GM23338 (cell line): ENCODE measurements around the gene IFIT5. TPM values are rescaled to one million over a fixed set of nuclear protein-coding genes. Genes with fewer than 3 reads are reported as not detected.

ENCODE experiments used
- ATAC-seq: fragments of 200-7000 bp; cut with Tn5 transposase; 3 replicates; pipeline ENCODE4 v1.9.1; 2020
- DNase-seq: peaks from one replicate; pipeline ENCODE4 v3.0.0-alpha.2; 2015; ENCODE audit warnings: low spot score
- H2AFZ ChIP-seq: fragments of 200-600 bp; sonication (generic); 2 replicates; pipeline ENCODE4 v1.8.0; 2016; ENCODE audit warnings: antibody characterized with exemption, mild to moderate bottlenecking, moderate library complexity
- H3F3A ChIP-seq: fragments of 200-600 bp; sonication (generic); replicated peaks from 2 replicates; pipeline ENCODE4 v1.8.0; 2017; ENCODE audit warnings: antibody characterized with exemption, mixed run types, low read depth
- H3K27ac ChIP-seq: fragments of 200-600 bp; sonication (generic); 2 replicates; pipeline ENCODE4 v1.6.1; 2016; ENCODE audit warnings: low read depth
- H3K27me3 ChIP-seq: fragments of 200-600 bp; sonication (generic); 2 replicates; pipeline ENCODE4 v1.8.0; 2016; ENCODE audit warnings: mild to moderate bottlenecking, mixed run types, moderate library complexity; ENCODE audit not compliant: insufficient read depth
- H3K36me3 ChIP-seq: fragments of 200-600 bp; sonication (generic); 2 replicates; pipeline ENCODE4 v1.8.0; 2016; ENCODE audit warnings: mild to moderate bottlenecking; ENCODE audit not compliant: insufficient read depth
- H3K4me1 ChIP-seq: fragments of 200-600 bp; sonication (generic); 2 replicates; pipeline ENCODE4 v1.8.0; 2016; ENCODE audit warnings: mild to moderate bottlenecking, moderate library complexity; ENCODE audit not compliant: insufficient read depth
- H3K4me2 ChIP-seq: fragments of 200-600 bp; sonication (generic); 2 replicates; pipeline ENCODE4 v1.7.1; 2017; ENCODE audit warnings: mixed run types
- H3K4me3 ChIP-seq: fragments of 200-600 bp; sonication (generic); 2 replicates; pipeline ENCODE4 v1.6.1; 2016; ENCODE audit warnings: mixed run types
- H3K79me2 ChIP-seq: fragments of 200-600 bp; sonication (generic); replicated peaks from 2 replicates; pipeline ENCODE4 v1.8.0; 2017; ENCODE audit warnings: mild to moderate bottlenecking; ENCODE audit not compliant: insufficient read depth
- H3K9me2 ChIP-seq: fragments of 200-600 bp; sonication (generic); 2 replicates; pipeline ENCODE4 v1.8.0; 2017; ENCODE audit not compliant: insufficient read depth
- H4K20me1 ChIP-seq: fragments of 200-600 bp; sonication (generic); replicated peaks from 2 replicates; pipeline ENCODE4 v1.8.0; 2017; ENCODE audit warnings: mild to moderate bottlenecking; ENCODE audit not compliant: insufficient read depth
- H3K27ac Mint-ChIP-seq: 2 replicates; pipeline ENCODE4 v1.8.0; 2020; ENCODE audit warnings: inconsistent platforms, mild to moderate bottlenecking, moderate library complexity, mixed read lengths
- H3K27me3 Mint-ChIP-seq: 3 replicates; pipeline ENCODE4 v1.8.0; 2022; ENCODE audit warnings: low read depth, mild to moderate bottlenecking, moderate library complexity, mixed read lengths, inconsistent platforms; ENCODE audit not compliant: insufficient read depth, poor library complexity
- H3K36me3 Mint-ChIP-seq: 3 replicates; pipeline ENCODE4 v1.8.0; 2021; ENCODE audit warnings: low read depth, mild to moderate bottlenecking, inconsistent platforms, moderate library complexity, mixed read lengths
- H3K4me1 Mint-ChIP-seq: 3 replicates; pipeline ENCODE4 v1.8.0; 2020; ENCODE audit warnings: mild to moderate bottlenecking, inconsistent platforms, mixed read lengths
- H3K4me3 Mint-ChIP-seq: 3 replicates; pipeline ENCODE4 v1.8.0; 2021; ENCODE audit warnings: moderate library complexity, mild to moderate bottlenecking, inconsistent platforms, mixed read lengths
- H3K9me3 Mint-ChIP-seq: 3 replicates; pipeline ENCODE4 v1.8.0; 2020; ENCODE audit warnings: moderate library complexity, mild to moderate bottlenecking, inconsistent platforms, mixed read lengths
- EZH2 ChIP-seq: fragments of 200-600 bp; sonication (generic); IDR thresholded peaks from one replicate; pipeline ENCODE4 v1.8.0; 2017; ENCODE audit warnings: antibody characterized with exemption, mild to moderate bottlenecking, low read depth; ENCODE audit not compliant: unreplicated experiment
- EZH2phosphoT487 ChIP-seq: fragments of 200-600 bp; sonication (generic); IDR thresholded peaks from one replicate; pipeline ENCODE4 v1.8.1; 2018; ENCODE audit warnings: antibody characterized with exemption; ENCODE audit not compliant: unreplicated experiment
- JUNB ChIP-seq: IDR thresholded peaks from one replicate; pipeline ENCODE4 v1.6.1; 2016; ENCODE audit warnings: antibody characterized with exemption; ENCODE audit not compliant: unreplicated experiment
- POLR2AphosphoS5 ChIP-seq: IDR thresholded peaks from 2 replicates; pipeline ENCODE4 v1.6.1; 2016; ENCODE audit warnings: antibody characterized with exemption, low read depth
- ZNF114 ChIP-seq: fragments of 250-450 bp; sonication (Bioruptor Pico); IDR thresholded peaks from 2 replicates; pipeline ENCODE4 v1.5.0; 2020; ENCODE audit warnings: mild to moderate bottlenecking, moderate library complexity
- polyA plus RNA-seq: library from polyadenylated mRNA; unstranded; fragments of >200 nt; fragmentation: Nextera tagmentation; extraction: Ambion mirVana; gene quantifications from 2 replicates; pipeline ENCODE4 v1.2.1, GENCODE V29; 2016
- total RNA-seq: library from RNA; depleted of rRNA; stranded (reverse); fragments of >200 nt; shearing (Covaris generic); gene quantifications from 2 replicates; pipeline ENCODE4 v1.2.3, GENCODE V29; 2014
- TF ChIP-seq, protein P1 (sequence below): IDR thresholded peaks from one replicate; pipeline ENCODE4 v1.6.1; 2018; ENCODE audit warnings: antibody characterized with exemption; ENCODE audit not compliant: unreplicated experiment
- TF ChIP-seq, protein P2 (sequence below): IDR thresholded peaks from 2 replicates; pipeline ENCODE4 v1.6.1; 2016; ENCODE audit warnings: antibody characterized with exemption
- TF ChIP-seq, protein P3 (sequence below): fragments of 250-450 bp; sonication (Bioruptor Pico); IDR thresholded peaks from 2 replicates; pipeline ENCODE4 v1.5.0; 2020; ENCODE audit warnings: mild to moderate bottlenecking, moderate library complexity

Gene IFIT5
- total and polyA plus RNA-seq, 2 experiments from 2014 or later, result 2.7 to 3.2 TPM

DNA sequence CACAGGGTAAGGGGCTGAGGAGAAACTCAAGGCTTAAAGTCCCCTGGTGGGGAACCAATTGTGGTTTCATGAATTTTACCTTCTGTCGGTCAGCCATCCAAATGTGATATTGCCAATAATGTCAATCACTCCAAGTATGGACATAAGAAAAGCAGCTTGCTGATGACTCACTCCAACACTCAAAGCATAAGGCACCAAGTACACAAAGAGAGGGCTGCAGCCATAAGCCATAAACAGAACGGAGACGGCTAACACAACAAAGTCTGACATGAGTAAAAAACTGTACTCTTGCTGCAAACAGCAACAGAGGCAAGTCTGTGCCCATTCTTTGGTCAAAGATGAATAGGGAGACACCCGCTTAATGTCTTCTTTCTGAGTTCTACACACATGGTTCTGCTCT lies 24.2 kb downstream of the IFIT5 start:
- TF ChIP-seq, protein P1, sequence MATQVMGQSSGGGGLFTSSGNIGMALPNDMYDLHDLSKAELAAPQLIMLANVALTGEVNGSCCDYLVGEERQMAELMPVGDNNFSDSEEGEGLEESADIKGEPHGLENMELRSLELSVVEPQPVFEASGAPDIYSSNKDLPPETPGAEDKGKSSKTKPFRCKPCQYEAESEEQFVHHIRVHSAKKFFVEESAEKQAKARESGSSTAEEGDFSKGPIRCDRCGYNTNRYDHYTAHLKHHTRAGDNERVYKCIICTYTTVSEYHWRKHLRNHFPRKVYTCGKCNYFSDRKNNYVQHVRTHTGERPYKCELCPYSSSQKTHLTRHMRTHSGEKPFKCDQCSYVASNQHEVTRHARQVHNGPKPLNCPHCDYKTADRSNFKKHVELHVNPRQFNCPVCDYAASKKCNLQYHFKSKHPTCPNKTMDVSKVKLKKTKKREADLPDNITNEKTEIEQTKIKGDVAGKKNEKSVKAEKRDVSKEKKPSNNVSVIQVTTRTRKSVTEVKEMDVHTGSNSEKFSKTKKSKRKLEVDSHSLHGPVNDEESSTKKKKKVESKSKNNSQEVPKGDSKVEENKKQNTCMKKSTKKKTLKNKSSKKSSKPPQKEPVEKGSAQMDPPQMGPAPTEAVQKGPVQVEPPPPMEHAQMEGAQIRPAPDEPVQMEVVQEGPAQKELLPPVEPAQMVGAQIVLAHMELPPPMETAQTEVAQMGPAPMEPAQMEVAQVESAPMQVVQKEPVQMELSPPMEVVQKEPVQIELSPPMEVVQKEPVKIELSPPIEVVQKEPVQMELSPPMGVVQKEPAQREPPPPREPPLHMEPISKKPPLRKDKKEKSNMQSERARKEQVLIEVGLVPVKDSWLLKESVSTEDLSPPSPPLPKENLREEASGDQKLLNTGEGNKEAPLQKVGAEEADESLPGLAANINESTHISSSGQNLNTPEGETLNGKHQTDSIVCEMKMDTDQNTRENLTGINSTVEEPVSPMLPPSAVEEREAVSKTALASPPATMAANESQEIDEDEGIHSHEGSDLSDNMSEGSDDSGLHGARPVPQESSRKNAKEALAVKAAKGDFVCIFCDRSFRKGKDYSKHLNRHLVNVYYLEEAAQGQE, result no peak
- TF ChIP-seq, protein P2, sequence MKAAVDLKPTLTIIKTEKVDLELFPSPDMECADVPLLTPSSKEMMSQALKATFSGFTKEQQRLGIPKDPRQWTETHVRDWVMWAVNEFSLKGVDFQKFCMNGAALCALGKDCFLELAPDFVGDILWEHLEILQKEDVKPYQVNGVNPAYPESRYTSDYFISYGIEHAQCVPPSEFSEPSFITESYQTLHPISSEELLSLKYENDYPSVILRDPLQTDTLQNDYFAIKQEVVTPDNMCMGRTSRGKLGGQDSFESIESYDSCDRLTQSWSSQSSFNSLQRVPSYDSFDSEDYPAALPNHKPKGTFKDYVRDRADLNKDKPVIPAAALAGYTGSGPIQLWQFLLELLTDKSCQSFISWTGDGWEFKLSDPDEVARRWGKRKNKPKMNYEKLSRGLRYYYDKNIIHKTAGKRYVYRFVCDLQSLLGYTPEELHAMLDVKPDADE, result no peak
- Histone ChIP-seq H3K4me3 (no peak overlapping the region), H2AFZ (no peak overlapping the region), H3K4me2 (no peak overlapping the region), H3K36me3 (no peaks in the 10 kb centered on the region), H3K27ac (no peak overlapping the region), H3F3A (no peaks in the 10 kb centered on the region), H3K9me2 (peaks cover 6% of the 10 kb centered on the region; the same call in 1 of the 2 replicates), H3K79me2 (no peaks in the 10 kb centered on the region), H3K4me1 (peaks cover 5% of the 10 kb centered on the region; the same call in 1 of the 2 replicates), H4K20me1 (no peaks in the 10 kb centered on the region), H3K27me3 (no peaks in the 10 kb centered on the region)
- ATAC-seq (no peak), DNase-seq (no peak)
- H3K9me3 Mint-ChIP-seq, result no peaks in the 10 kb centered on the region
- peaks cover 4% of the 10 kb centered on the region; the same call in 1 of the 3 replicates for H3K36me3 Mint-ChIP-seq
- H3K27me3 Mint-ChIP-seq, result no peaks in the 10 kb centered on the region
- H3K27ac Mint-ChIP-seq, result no peak overlapping the region
- H3K4me1 Mint-ChIP-seq, result peaks cover 15% of the 10 kb centered on the region
- no peak overlapping the region for H3K4me3 Mint-ChIP-seq

DNA sequence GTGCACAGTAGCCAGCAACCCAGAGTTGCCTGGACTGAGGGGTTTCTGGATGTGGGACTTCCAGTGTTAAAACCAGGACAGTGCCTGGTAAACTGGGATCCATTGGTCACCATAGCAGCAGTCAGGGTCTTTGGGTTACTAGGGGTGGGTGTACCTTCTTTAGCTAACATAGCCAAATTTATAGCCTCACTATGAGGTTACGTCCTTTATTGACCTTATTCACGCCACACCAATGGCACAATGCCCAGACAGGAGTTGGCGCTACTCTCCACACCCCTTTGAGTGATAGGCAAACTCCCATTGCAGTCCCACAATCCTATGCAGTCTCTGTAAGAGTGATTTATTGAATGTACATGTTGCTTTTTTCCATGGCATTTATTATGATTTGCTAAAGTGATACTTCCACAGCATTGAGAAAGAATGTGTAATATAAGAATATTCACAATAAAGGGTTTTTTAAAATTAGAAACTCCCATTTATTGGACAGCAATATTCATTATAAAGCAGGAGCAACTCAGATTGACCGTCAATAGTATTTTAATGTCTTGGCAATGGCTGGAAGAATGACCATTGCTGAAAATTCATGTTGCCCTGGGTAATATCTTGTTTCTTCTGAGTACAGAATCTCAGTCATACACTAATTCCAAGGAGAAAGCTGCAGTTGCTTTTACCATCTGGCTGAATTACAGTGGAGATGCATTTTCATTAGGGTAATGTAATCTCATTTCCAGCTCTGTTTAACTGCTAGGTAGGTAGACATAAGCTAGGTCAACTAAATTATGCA lies 26.1 kb downstream of the IFIT5 start:
- H3K27ac Mint-ChIP-seq, result no peak overlapping the region
- Histone ChIP-seq H3K4me1 (no peaks in the 10 kb centered on the region), H3K9me2 (peaks cover 6% of the 10 kb centered on the region; the same call in 1 of the 2 replicates), H2AFZ (no peak overlapping the region), H4K20me1 (no peaks in the 10 kb centered on the region), H3F3A (no peaks in the 10 kb centered on the region), H3K4me3 (no peak overlapping the region), H3K27me3 (no peaks in the 10 kb centered on the region), H3K36me3 (no peaks in the 10 kb centered on the region), H3K79me2 (no peaks in the 10 kb centered on the region), H3K27ac (no peak overlapping the region), H3K4me2 (no peak overlapping the region)
- no peaks in the 10 kb centered on the region for H3K27me3 Mint-ChIP-seq
- H3K4me1 Mint-ChIP-seq, result peaks cover 3% of the 10 kb centered on the region; the same call in 2 of the 3 replicates
- peaks cover 12% of the 10 kb centered on the region; the same call in 2 of the 3 replicates for H3K36me3 Mint-ChIP-seq
- H3K4me3 Mint-ChIP-seq, result no peak overlapping the region
- peaks cover 7% of the 10 kb centered on the region for H3K9me3 Mint-ChIP-seq
- DNase-seq (no peak), ATAC-seq (no peak)
- TF ChIP-seq, protein P3, sequence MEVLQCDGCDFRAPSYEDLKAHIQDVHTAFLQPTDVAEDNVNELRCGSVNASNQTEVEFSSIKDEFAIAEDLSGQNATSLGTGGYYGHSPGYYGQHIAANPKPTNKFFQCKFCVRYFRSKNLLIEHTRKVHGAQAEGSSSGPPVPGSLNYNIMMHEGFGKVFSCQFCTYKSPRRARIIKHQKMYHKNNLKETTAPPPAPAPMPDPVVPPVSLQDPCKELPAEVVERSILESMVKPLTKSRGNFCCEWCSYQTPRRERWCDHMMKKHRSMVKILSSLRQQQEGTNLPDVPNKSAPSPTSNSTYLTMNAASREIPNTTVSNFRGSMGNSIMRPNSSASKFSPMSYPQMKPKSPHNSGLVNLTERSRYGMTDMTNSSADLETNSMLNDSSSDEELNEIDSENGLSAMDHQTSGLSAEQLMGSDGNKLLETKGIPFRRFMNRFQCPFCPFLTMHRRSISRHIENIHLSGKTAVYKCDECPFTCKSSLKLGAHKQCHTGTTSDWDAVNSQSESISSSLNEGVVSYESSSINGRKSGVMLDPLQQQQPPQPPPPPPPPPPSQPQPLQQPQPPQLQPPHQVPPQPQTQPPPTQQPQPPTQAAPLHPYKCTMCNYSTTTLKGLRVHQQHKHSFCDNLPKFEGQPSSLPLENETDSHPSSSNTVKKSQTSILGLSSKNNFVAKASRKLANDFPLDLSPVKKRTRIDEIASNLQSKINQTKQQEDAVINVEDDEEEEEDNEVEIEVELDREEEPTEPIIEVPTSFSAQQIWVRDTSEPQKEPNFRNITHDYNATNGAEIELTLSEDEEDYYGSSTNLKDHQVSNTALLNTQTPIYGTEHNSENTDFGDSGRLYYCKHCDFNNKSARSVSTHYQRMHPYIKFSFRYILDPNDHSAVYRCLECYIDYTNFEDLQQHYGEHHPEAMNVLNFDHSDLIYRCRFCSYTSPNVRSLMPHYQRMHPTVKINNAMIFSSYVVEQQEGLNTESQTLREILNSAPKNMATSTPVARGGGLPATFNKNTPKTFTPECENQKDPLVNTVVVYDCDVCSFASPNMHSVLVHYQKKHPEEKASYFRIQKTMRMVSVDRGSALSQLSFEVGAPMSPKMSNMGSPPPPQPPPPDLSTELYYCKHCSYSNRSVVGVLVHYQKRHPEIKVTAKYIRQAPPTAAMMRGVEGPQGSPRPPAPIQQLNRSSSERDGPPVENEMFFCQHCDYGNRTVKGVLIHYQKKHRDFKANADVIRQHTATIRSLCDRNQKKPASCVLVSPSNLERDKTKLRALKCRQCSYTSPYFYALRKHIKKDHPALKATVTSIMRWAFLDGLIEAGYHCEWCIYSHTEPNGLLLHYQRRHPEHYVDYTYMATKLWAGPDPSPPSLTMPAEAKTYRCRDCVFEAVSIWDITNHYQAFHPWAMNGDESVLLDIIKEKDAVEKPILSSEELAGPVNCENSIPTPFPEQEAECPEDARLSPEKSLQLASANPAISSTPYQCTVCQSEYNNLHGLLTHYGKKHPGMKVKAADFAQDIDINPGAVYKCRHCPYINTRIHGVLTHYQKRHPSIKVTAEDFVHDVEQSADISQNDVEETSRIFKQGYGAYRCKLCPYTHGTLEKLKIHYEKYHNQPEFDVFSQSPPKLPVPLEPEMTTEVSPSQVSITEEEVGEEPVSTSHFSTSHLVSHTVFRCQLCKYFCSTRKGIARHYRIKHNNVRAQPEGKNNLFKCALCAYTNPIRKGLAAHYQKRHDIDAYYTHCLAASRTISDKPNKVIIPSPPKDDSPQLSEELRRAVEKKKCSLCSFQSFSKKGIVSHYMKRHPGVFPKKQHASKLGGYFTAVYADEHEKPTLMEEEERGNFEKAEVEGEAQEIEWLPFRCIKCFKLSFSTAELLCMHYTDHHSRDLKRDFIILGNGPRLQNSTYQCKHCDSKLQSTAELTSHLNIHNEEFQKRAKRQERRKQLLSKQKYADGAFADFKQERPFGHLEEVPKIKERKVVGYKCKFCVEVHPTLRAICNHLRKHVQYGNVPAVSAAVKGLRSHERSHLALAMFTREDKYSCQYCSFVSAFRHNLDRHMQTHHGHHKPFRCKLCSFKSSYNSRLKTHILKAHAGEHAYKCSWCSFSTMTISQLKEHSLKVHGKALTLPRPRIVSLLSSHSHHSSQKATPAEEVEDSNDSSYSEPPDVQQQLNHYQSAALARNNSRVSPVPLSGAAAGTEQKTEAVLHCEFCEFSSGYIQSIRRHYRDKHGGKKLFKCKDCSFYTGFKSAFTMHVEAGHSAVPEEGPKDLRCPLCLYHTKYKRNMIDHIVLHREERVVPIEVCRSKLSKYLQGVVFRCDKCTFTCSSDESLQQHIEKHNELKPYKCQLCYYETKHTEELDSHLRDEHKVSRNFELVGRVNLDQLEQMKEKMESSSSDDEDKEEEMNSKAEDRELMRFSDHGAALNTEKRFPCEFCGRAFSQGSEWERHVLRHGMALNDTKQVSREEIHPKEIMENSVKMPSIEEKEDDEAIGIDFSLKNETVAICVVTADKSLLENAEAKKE (CRISPR knock-in tag), result no peak
- TF ChIP-seq JUNB (no peak), ZNF114 (CRISPR knock-in tag) (no peak), EZH2phosphoT487 (no peak), EZH2 (no peak), POLR2AphosphoS5 (no peak)
